GM23248 (cell line): ENCODE results near the gene OOEP.

Experiments used
- EZH2 ChIP-seq: fragments of 200-600 bp; sonication (generic); IDR thresholded peaks from 2 replicates; pipeline ENCODE4 v1.6.1; 2018; ENCODE audit warnings: antibody characterized with exemption, mild to moderate bottlenecking; ENCODE audit not compliant: insufficient read depth, poor library complexity, severe bottlenecking
- EZH2phosphoT487 ChIP-seq: fragments of 200-600 bp; sonication (generic); IDR thresholded peaks from 2 replicates; pipeline ENCODE4 v1.6.1; 2018; ENCODE audit warnings: antibody characterized with exemption, moderate library complexity, mild to moderate bottlenecking, low read depth; ENCODE audit not compliant: insufficient read depth

DNA sequence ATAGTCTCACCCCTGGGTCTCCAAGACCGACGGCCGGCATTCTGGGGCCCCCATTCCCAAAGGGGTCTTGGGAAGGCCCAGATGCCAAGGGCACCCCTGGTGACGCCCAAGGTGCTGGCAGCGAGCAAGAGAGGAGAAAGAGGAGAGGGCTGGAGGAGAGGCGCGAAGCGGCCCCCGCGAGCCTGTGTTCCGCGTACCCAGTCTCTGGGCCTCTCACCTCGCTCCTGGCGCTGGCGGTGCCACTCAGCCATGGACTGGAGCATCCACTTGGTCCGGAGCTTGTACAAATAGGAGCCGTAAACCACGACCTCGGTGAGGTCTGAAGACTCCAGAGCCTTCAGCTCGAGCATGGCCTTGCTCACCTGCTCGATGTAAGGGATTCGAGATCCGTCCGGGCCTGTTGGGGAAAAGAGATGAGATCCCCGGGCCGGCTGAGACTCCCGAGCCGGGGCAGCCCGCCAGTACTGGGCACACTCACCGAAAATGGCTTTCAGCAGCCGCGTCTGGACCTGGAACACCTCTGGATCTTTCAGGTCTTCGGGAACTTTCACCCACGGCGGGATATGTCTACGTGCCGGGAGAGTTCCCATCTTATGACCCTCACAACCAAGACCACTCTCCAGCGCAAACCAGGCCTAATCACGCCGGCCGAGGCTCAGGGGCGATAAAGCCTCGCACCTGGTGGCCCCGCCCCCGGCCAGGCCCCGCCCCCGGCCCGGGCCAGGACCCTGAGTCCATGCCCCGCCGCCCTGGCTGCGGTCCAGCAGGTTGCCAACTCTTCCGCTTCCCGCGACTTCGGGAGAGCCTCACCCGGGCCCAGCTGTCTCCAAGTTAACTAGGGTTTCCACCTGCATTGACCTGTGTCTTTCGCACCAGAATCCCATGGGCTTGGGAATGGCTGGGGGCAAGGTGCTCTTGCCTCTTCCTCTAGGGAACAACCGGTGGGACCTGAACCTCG is 15.8 kb downstream of the OOEP start, which contains the start of gene DPPA5:
- TF ChIP-seq EZH2phosphoT487 (no peak), EZH2 (no peak)
